Activated T-cell treated with anti-CD3 and anti-CD28 coated beads, Interleukin-2, amount 50 U/mL, for 72 hours (primary cell): ENCODE data around the gene SQSTM1. TPM values are rescaled to one million over a fixed set of nuclear protein-coding genes. Genes with fewer than 3 reads are reported as not detected.
"Not testable (repeated sequence)": the region's sequence is repeated elsewhere in the genome, so short reads cannot be mapped to it uniquely, and the experiment has no call there.

Source experiments
- ATAC-seq, 2 donors: fragments of 150-1000 bp; cut with Tn5 transposase; replicated peaks in 1 of 2; 2 replicates each; pipeline ENCODE4 v1.10.0; 2021; ENCODE audit warnings: moderate library complexity in 2 of 2, mild to moderate bottlenecking in 1 of 2
- DNase-seq, 2 donors: peaks; one replicate each; pipeline ENCODE4 v3.0.0; 2021 to 2022; ENCODE audit warnings: mixed read lengths in 1 of 2
- H3K27ac Mint-ChIP-seq: one replicate; pipeline ENCODE4 v1.8.0; 2022; ENCODE audit warnings: mild to moderate bottlenecking, moderate library complexity, mixed read lengths
- H3K27me3 Mint-ChIP-seq: one replicate; pipeline ENCODE4 v1.8.0; 2022; ENCODE audit warnings: low read depth, mixed read lengths
- H3K36me3 Mint-ChIP-seq, 2 donors: one replicate each; pipeline ENCODE4 v1.8.0; 2022; ENCODE audit warnings: mixed read lengths in 2 of 2, mild to moderate bottlenecking in 1 of 2; ENCODE audit not compliant: insufficient read depth in 2 of 2
- H3K4me1 Mint-ChIP-seq: one replicate; pipeline ENCODE4 v1.8.0; 2022; ENCODE audit warnings: low read depth, mixed read lengths
- H3K4me3 Mint-ChIP-seq, 2 donors: one replicate each; pipeline ENCODE4 v1.8.0; 2022; ENCODE audit warnings: mild to moderate bottlenecking in 2 of 2, mixed read lengths in 2 of 2, moderate library complexity in 2 of 2
- H3K9me3 Mint-ChIP-seq, 2 donors: one replicate each; pipeline ENCODE4 v1.8.0; 2022; ENCODE audit warnings: mixed read lengths in 2 of 2
- total RNA-seq, 2 donors: library from RNA; stranded (reverse); gene quantifications; one replicate each; pipeline ENCODE4 v1.2.3, GENCODE V29; 2022

The SQSTM1 gene
- total RNA-seq, 2 donors from 2014 or later, result 213 to 226 TPM

- H3K4me1 Mint-ChIP-seq, result no peaks in the 10 kb centered on the region
- H3K4me3 Mint-ChIP-seq, result no peak overlapping the region
- ATAC-seq (no peak), DNase-seq (no peak)
- H3K36me3 Mint-ChIP-seq, result no peaks in the 10 kb centered on the region
- H3K9me3 Mint-ChIP-seq, result peaks cover 0 to 1% of the 10 kb centered on the region in 2 donors
- H3K27me3 Mint-ChIP-seq, result no peaks in the 10 kb centered on the region
- no peak overlapping the region for H3K27ac Mint-ChIP-seq
Observed at GRCh38 chr5:179786861-179787260, 33.8 kb upstream of the SQSTM1 start.

- Mint-ChIP-seq H3K4me1 (peaks cover 8% of the 10 kb centered on the region), H3K27me3 (no peaks in the 10 kb centered on the region), H3K27ac (no peak overlapping the region), H3K36me3 (no peaks in the 10 kb centered on the region), H3K4me3 (no peak overlapping the region), H3K9me3 (peaks cover 0 to 1% of the 10 kb centered on the region in 2 donors)
- DNase-seq (no peak), ATAC-seq (no peak)
Observed at GRCh38 chr5:179788193-179788854, 32.4 kb upstream of the SQSTM1 start.

- not testable (repeated sequence) for ATAC-seq, H3K4me3 Mint-ChIP-seq, DNase-seq, H3K36me3 Mint-ChIP-seq, H3K9me3 Mint-ChIP-seq, H3K27ac Mint-ChIP-seq, H3K27me3 Mint-ChIP-seq
- peaks cover 18% of the 10 kb centered on the region for H3K4me1 Mint-ChIP-seq
Observed at GRCh38 chr5:179789278-179789677, 31.4 kb upstream of the SQSTM1 start.

- peaks cover 25% of the 10 kb centered on the region for H3K4me1 Mint-ChIP-seq
- DNase-seq (no peak), ATAC-seq (no peak)
- peaks cover 0 to 4% of the 10 kb centered on the region in 2 donors for H3K36me3 Mint-ChIP-seq
- H3K27me3 Mint-ChIP-seq, result no peaks in the 10 kb centered on the region
- H3K4me3 Mint-ChIP-seq, result no peak overlapping the region
- H3K27ac Mint-ChIP-seq, result no peak overlapping the region
- peaks cover 0 to 1% of the 10 kb centered on the region in 2 donors for H3K9me3 Mint-ChIP-seq
Observed at GRCh38 chr5:179791881-179792611, 28.7 kb upstream of the SQSTM1 start.

GRCh38 chr5:179792612-179793467 lies 27.9 kb upstream of the SQSTM1 start:
- peaks cover 0 to 1% of the 10 kb centered on the region in 2 donors for H3K9me3 Mint-ChIP-seq
- no peak for ATAC-seq

GRCh38 chr5:179793468-179794139 lies 27.1 kb upstream of the SQSTM1 start, which contains the start of gene LTC4S:
LTC4S (plus strand) TSS chr5:179793986; CDS start chr5:179794081, 95 bp downstream.
- peak; percentile 13 to 14 for ATAC-seq
- H3K4me1 Mint-ChIP-seq, result peaks cover 25% of the 10 kb centered on the region
- DNase-seq, result peak in 1 of 2 donors; percentile 49
- H3K27ac Mint-ChIP-seq, result no peak within 1 kb of the TSS
- H3K27me3 Mint-ChIP-seq, result no peaks in the 10 kb centered on the region
- peak within 1 kb of the TSS; percentile 63 to 65 for H3K4me3 Mint-ChIP-seq
- H3K9me3 Mint-ChIP-seq, result peaks cover 0 to 1% of the 10 kb centered on the region in 2 donors
- peaks cover 0 to 7% of the 10 kb centered on the region in 2 donors for H3K36me3 Mint-ChIP-seq

More at GRCh38 chr5:179792612-179793467, 27.9 kb upstream of the SQSTM1 start:
- H3K27me3 Mint-ChIP-seq, result no peaks in the 10 kb centered on the region
- H3K27ac Mint-ChIP-seq, result no peak overlapping the region
- DNase-seq, result no peak
- peaks cover 25% of the 10 kb centered on the region for H3K4me1 Mint-ChIP-seq
- H3K36me3 Mint-ChIP-seq, result peaks cover 0 to 7% of the 10 kb centered on the region in 2 donors
- no peak overlapping the region for H3K4me3 Mint-ChIP-seq

- Mint-ChIP-seq H3K4me1 (peaks cover 25% of the 10 kb centered on the region), H3K9me3 (peaks cover 0 to 1% of the 10 kb centered on the region in 2 donors), H3K4me3 (peak overlapping the region in 1 of 2 donors; percentile 63), H3K27me3 (no peaks in the 10 kb centered on the region), H3K36me3 (peaks cover 0 to 7% of the 10 kb centered on the region in 2 donors), H3K27ac (no peak overlapping the region)
- ATAC-seq (no peak), DNase-seq (no peak)
Observed at GRCh38 chr5:179794171-179794570, 26.5 kb upstream of the SQSTM1 start.

- DNase-seq (no peak), ATAC-seq (no peak)
- H3K4me1 Mint-ChIP-seq, result peaks cover 25% of the 10 kb centered on the region
- H3K27ac Mint-ChIP-seq, result no peak overlapping the region
- H3K9me3 Mint-ChIP-seq, result no peaks in the 10 kb centered on the region
- H3K27me3 Mint-ChIP-seq, result no peaks in the 10 kb centered on the region
- peak overlapping the region; percentile 63 to 65 for H3K4me3 Mint-ChIP-seq
- H3K36me3 Mint-ChIP-seq, result peaks cover 0 to 7% of the 10 kb centered on the region in 2 donors
Observed at GRCh38 chr5:179794575-179794974, 26.1 kb upstream of the SQSTM1 start.

- Mint-ChIP-seq H3K27me3 (no peaks in the 10 kb centered on the region), H3K36me3 (peaks cover 0 to 7% of the 10 kb centered on the region in 2 donors), H3K4me1 (peaks cover 25% of the 10 kb centered on the region), H3K27ac (no peak overlapping the region), H3K4me3 (peak overlapping the region; percentile 63 to 65), H3K9me3 (no peaks in the 10 kb centered on the region)
- DNase-seq, result no peak
- peak; percentile 2 for ATAC-seq
Observed at GRCh38 chr5:179795049-179795862, 25.4 kb upstream of the SQSTM1 start.

GRCh38 chr5:179795863-179796833 lies 24.6 kb upstream of the SQSTM1 start:
- peaks cover 0 to 7% of the 10 kb centered on the region in 2 donors for H3K36me3 Mint-ChIP-seq
- no peak overlapping the region for H3K27ac Mint-ChIP-seq
- DNase-seq, result peak; percentile 83 to 88
- peak; percentile 78 to 83 for ATAC-seq
- no peaks in the 10 kb centered on the region for H3K9me3 Mint-ChIP-seq
- peaks cover 25% of the 10 kb centered on the region for H3K4me1 Mint-ChIP-seq
- H3K27me3 Mint-ChIP-seq, result no peaks in the 10 kb centered on the region
- peak overlapping the region; percentile 57 to 66 for H3K4me3 Mint-ChIP-seq
